Measurements from ENCODE around the gene ARMC9.
"Not testable (repeated sequence)": the region's sequence is repeated elsewhere in the genome, so short reads cannot be mapped to it uniquely, and the experiment has no call there.

The ARMC9 gene

DNA sequence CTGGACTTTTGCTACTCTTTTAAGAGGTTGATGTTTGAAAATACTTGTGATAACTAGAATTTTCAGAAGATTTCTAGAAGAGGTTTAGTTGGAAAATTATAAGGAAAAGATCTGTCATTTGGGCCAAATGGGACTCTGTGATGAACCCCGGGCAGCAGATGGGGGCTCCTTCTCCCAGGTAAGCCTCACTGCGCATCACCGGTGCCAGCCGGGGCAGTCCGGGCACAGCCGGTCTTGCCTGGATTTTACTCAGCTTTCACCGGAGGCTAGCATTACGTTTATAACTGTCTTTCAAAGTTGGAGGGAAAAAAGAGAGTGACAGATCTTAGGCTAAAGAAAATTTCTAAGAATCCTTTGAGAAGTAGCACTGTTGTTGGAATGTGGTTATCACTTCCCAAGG lies 99.7 kb downstream of the ARMC9 start:
- DNase-seq (ENCODE audit: low spot score), result no peak
- ChIA-PET CTCF (interaction anchor here (1.6 to 3.1 kb wide), 2 partner anchors 102 to 114 kb away, joined by 5 to 12 read pairs; no protein-coding TSS in a partner anchor), POLR2A (ENCODE audit: low non-redundant PET) (no interaction called here)
- H3K27ac ChIP-seq, result no peak overlapping the region
- TF ChIP-seq, protein P1, sequence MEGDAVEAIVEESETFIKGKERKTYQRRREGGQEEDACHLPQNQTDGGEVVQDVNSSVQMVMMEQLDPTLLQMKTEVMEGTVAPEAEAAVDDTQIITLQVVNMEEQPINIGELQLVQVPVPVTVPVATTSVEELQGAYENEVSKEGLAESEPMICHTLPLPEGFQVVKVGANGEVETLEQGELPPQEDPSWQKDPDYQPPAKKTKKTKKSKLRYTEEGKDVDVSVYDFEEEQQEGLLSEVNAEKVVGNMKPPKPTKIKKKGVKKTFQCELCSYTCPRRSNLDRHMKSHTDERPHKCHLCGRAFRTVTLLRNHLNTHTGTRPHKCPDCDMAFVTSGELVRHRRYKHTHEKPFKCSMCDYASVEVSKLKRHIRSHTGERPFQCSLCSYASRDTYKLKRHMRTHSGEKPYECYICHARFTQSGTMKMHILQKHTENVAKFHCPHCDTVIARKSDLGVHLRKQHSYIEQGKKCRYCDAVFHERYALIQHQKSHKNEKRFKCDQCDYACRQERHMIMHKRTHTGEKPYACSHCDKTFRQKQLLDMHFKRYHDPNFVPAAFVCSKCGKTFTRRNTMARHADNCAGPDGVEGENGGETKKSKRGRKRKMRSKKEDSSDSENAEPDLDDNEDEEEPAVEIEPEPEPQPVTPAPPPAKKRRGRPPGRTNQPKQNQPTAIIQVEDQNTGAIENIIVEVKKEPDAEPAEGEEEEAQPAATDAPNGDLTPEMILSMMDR (conservative IDR thresholded peaks at IDR 0.05; ENCODE audit: low read depth), result no peak

DNA sequence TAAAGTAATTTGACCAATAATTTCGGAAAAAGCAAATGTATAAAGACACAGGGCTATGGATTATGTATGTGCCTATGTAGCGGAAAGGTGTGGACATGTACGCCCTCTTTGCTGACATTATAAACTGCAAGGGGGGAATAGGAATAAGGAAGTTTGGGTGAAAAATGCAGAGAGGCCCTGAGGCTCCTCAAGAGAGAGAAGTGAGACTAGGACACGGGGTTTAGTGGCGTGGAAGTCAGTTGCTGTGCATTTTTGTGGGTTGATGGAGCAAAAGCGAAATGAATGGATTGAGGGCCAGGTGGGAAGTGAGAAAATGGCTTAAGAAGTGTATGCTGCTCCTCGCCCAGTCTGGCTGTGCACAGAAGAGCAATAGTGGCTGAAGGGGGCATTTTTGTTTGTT lies 100.8 kb downstream of the ARMC9 start:
- CTCF ChIA-PET, result interaction anchor here (0.6 to 0.9 kb wide), 2 partner anchors 57 to 102 kb away, joined by 3 to 4 read pairs; no protein-coding TSS in a partner anchor
- no peak for DNase-seq (ENCODE audit: low spot score)
- POLR2A ChIA-PET (ENCODE audit: low non-redundant PET), result no interaction called here
- no peak overlapping the region for H3K27ac ChIP-seq
- TF ChIP-seq, protein P1 (conservative IDR thresholded peaks at IDR 0.05; ENCODE audit: low read depth), result no peak

DNA sequence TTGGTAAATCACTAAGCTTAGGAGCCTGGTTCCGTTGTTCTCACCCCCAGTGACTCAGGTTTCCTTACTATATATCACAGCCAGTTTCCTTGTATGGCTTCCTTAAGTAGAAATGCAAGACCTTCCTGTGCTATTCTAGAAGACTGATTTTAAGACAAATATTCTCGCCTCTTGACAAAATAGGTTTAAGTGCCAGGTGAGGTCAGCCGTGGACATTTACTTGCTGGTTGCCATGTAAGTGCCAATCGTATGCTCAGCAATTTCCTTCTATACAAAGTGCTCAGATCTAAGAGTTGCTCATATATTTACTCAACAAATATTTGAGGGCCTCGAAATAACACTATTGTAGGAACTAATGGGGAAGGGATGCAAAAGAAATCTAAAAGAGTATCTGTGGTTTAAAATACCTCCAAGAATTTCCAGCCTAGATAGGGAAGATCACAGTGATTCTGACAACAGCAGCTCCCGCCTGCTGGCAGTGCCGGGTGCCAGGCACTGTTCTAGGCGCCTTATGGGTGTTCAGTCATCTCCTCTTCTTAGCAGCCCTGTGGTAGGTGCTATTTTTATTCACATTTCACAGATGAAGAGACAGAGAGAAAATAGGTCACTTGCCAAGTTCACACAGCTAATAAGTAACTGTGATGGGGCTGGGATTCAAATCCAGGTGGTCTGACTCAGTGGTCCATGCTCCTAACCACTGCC lies 101.7 kb downstream of the ARMC9 start:
- TF ChIP-seq, protein P1 (conservative IDR thresholded peaks at IDR 0.05; ENCODE audit: low read depth), result no peak
- no peak for DNase-seq (ENCODE audit: low spot score)
- ChIA-PET CTCF (interaction anchor here (0.6 to 0.9 kb wide), 2 partner anchors 73 to 101 kb away, joined by 3 to 4 read pairs; no protein-coding TSS in a partner anchor), POLR2A (ENCODE audit: low non-redundant PET) (no interaction called here)
- no peak overlapping the region for H3K27ac ChIP-seq

DNA sequence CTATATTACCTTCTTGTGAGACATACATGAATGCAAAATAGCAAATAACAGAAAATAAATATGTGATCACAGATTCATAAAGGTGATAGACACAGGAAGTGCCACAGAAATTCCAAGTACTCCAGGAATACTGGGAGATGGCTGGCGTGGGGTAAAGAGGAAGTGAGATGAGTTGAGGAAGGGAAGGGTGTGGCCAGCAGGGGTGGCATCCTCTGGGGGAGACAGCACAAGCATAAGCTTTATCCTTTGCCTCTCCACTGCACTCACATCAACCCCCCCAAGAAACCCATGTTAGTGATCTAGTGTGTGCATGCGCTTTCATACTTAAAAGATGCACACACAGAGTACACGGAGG lies 102.3 kb downstream of the ARMC9 start:
- CTCF ChIA-PET, result interaction anchor here (0.6 kb wide), 1 partner anchor 73 kb away, joined by 3 read pairs; no protein-coding TSS in a partner anchor

DNA sequence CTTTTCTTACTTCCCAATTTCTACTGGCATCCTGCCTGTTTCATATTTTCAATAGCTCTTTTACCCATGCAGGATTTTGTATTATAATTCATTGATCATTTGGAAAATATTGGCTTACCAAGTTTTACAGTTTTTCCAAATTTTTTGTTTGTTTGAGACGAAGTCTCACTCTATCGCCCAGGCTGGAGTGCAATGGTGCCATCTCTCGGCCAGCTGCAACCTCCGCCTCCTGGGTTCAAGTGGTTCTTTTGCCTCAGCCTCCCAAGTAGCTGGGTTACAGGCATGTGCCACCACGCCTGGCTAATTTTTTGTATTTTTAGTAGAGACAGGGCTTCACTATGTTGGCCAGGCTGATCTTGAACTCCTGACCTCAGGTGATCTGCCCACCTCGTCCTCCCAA lies 105.8 kb downstream of the ARMC9 start:
- CTCF ChIA-PET, result interaction anchor here (0.7 kb wide), 1 partner anchor 1227 kb away, joined by 3 read pairs; no protein-coding TSS in a partner anchor
- H3K27ac ChIP-seq; POLR2A ChIA-PET (ENCODE audit: low non-redundant PET); DNase-seq (ENCODE audit: low spot score): not testable (repeated sequence)

More for the DNA sequence above, 102.3 kb downstream of the ARMC9 start:
- POLR2A ChIA-PET (ENCODE audit: low non-redundant PET), result no interaction called here
- TF ChIP-seq, protein P1 (conservative IDR thresholded peaks at IDR 0.05; ENCODE audit: low read depth), result no peak
- DNase-seq (ENCODE audit: low spot score), result no peak
- no peak overlapping the region for H3K27ac ChIP-seq

DNA sequence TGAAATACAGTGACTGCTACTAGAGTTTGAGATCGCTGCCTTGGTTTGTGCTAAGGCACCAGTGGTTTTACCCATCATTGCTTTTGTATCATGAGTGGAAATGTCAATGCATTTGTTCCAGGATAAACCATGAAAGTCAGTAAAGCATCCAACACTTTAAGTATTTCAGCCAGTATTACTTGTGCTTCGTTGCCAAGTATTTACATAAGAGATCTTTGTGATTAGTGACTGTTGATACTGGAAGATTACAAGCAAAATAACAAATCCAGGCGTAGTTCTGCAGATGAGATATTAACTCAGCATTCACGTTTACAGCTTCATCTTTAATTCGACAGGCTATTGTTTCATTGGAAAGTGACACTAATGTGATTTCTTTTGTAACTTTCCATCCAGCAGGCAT lies 106.8 kb downstream of the ARMC9 start:
- no peak overlapping the region for H3K27ac ChIP-seq
- ChIA-PET CTCF (no interaction called here), POLR2A (ENCODE audit: low non-redundant PET) (no interaction called here)
- TF ChIP-seq, protein P1 (conservative IDR thresholded peaks at IDR 0.05; ENCODE audit: low read depth), result no peak
- no peak for DNase-seq (ENCODE audit: low spot score)

DNA sequence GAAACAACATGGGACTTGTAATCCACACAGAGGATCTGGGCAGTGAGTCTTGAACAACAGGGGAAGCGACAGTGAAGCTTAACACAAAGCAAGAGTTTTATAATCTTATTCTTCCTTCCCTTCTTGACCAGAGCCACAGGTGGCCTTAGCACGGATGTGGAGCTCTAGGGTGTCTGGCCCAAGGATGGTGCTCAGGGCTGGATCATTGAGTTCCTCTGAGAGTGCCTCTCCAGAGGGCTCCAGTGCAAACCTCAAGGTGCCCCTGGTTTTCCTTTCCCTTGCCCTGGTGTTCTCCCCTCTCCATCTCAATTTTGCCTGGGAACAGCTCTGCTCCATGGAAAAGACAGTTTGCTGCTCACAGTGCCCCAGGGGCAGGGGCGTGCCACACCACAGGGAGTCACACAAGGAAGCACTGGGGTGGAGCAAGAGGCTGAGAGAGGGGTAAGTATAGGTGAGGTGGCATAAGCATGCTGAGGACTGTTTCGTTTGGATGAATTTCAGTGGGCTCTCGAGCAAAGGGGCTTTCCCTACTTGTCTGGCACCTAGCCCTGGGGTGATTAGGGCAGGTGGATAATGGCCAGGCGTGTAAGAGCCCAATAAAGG lies 108.5 kb downstream of the ARMC9 start:
- TF ChIP-seq, protein P1 (conservative IDR thresholded peaks at IDR 0.05; ENCODE audit: low read depth), result no peak
- H3K27ac ChIP-seq, result no peak overlapping the region
- ChIA-PET CTCF (no interaction called here), POLR2A (ENCODE audit: low non-redundant PET) (no interaction called here)
- peak; percentile 44 for DNase-seq (ENCODE audit: low spot score)

Data from RWPE1 (cell line).